Stimulated activated naive CD8-positive, alpha-beta T cell treated with anti-CD3 and anti-CD28 coated beads, Interleukin-15, Interleukin-2, amounts not matched to agents 100 ng/mL and 50 ng/mL, for 24 hours (primary cell): ENCODE measurements around the gene ROBO1.

Experiments
- H3K27ac Mint-ChIP-seq: one replicate; pipeline ENCODE4 v1.8.0; 2021; ENCODE audit warnings: mild to moderate bottlenecking, mixed read lengths
- H3K27me3 Mint-ChIP-seq: one replicate; pipeline ENCODE4 v1.8.0; 2021; ENCODE audit warnings: mixed read lengths
- H3K36me3 Mint-ChIP-seq: one replicate; pipeline ENCODE4 v1.8.0; 2021; ENCODE audit warnings: low read depth, mixed read lengths
- H3K4me1 Mint-ChIP-seq: one replicate; pipeline ENCODE4 v1.8.0; 2021; ENCODE audit warnings: low read depth, mixed read lengths
- H3K4me3 Mint-ChIP-seq: one replicate; pipeline ENCODE4 v1.8.0; 2021; ENCODE audit warnings: mild to moderate bottlenecking, mixed read lengths
- H3K9me3 Mint-ChIP-seq: one replicate; pipeline ENCODE4 v1.8.0; 2021; ENCODE audit warnings: mixed read lengths

Gene ROBO1

GRCh38 chr3:79233431-79234060 is 534.3 kb downstream of the ROBO1 start:
- no peaks in the 10 kb centered on the region for H3K27me3 Mint-ChIP-seq
- H3K9me3 Mint-ChIP-seq, result peaks cover 12% of the 10 kb centered on the region
- H3K27ac Mint-ChIP-seq, result no peak overlapping the region
- H3K4me1 Mint-ChIP-seq, result no peaks in the 10 kb centered on the region
- H3K36me3 Mint-ChIP-seq, result no peaks in the 10 kb centered on the region
- no peak overlapping the region for H3K4me3 Mint-ChIP-seq

GRCh38 chr3:79230266-79230665 is 537.5 kb downstream of the ROBO1 start:
- H3K27me3 Mint-ChIP-seq, result no peaks in the 10 kb centered on the region
- peaks cover 18% of the 10 kb centered on the region for H3K9me3 Mint-ChIP-seq
- H3K4me3 Mint-ChIP-seq, result no peak overlapping the region
- no peaks in the 10 kb centered on the region for H3K36me3 Mint-ChIP-seq
- no peak overlapping the region for H3K27ac Mint-ChIP-seq
- no peaks in the 10 kb centered on the region for H3K4me1 Mint-ChIP-seq

- H3K9me3 Mint-ChIP-seq, result peaks cover 5% of the 10 kb centered on the region
Measured at GRCh38 chr3:79217096-79217495, 550.7 kb downstream of the ROBO1 start.

GRCh38 chr3:79215286-79215685 is 552.5 kb downstream of the ROBO1 start:
- H3K27me3 Mint-ChIP-seq, result no peaks in the 10 kb centered on the region
- H3K27ac Mint-ChIP-seq, result no peak overlapping the region
- H3K4me1 Mint-ChIP-seq, result no peaks in the 10 kb centered on the region
- no peaks in the 10 kb centered on the region for H3K9me3 Mint-ChIP-seq
- no peak overlapping the region for H3K4me3 Mint-ChIP-seq
- no peaks in the 10 kb centered on the region for H3K36me3 Mint-ChIP-seq

More at GRCh38 chr3:79217096-79217495, 550.7 kb downstream of the ROBO1 start:
- H3K4me1 Mint-ChIP-seq, result no peaks in the 10 kb centered on the region
- H3K4me3 Mint-ChIP-seq, result no peak overlapping the region
- H3K27ac Mint-ChIP-seq, result no peak overlapping the region
- H3K36me3 Mint-ChIP-seq, result no peaks in the 10 kb centered on the region
- no peaks in the 10 kb centered on the region for H3K27me3 Mint-ChIP-seq

- no peaks in the 10 kb centered on the region for H3K27me3 Mint-ChIP-seq
- H3K9me3 Mint-ChIP-seq, result peaks cover 9% of the 10 kb centered on the region
- no peak overlapping the region for H3K27ac Mint-ChIP-seq
- no peak overlapping the region for H3K4me3 Mint-ChIP-seq
- H3K36me3 Mint-ChIP-seq, result no peaks in the 10 kb centered on the region
- no peaks in the 10 kb centered on the region for H3K4me1 Mint-ChIP-seq
Measured at GRCh38 chr3:79211586-79212359, 556.0 kb downstream of the ROBO1 start.

GRCh38 chr3:79204351-79204750 is 563.4 kb downstream of the ROBO1 start:
- Mint-ChIP-seq H3K27ac (no peak overlapping the region), H3K4me1 (no peaks in the 10 kb centered on the region), H3K4me3 (no peak overlapping the region), H3K27me3 (no peaks in the 10 kb centered on the region), H3K9me3 (peaks cover 11% of the 10 kb centered on the region), H3K36me3 (no peaks in the 10 kb centered on the region)

GRCh38 chr3:79203144-79203519 is 564.7 kb downstream of the ROBO1 start:
- Mint-ChIP-seq H3K4me1 (no peaks in the 10 kb centered on the region), H3K9me3 (peaks cover 7% of the 10 kb centered on the region), H3K27me3 (no peaks in the 10 kb centered on the region), H3K27ac (no peak overlapping the region), H3K4me3 (no peak overlapping the region), H3K36me3 (no peaks in the 10 kb centered on the region)

GRCh38 chr3:79202471-79203143 is 565.2 kb downstream of the ROBO1 start:
- Mint-ChIP-seq H3K36me3 (no peaks in the 10 kb centered on the region), H3K4me3 (no peak overlapping the region), H3K4me1 (no peaks in the 10 kb centered on the region), H3K9me3 (peaks cover 7% of the 10 kb centered on the region), H3K27me3 (no peaks in the 10 kb centered on the region), H3K27ac (no peak overlapping the region)

GRCh38 chr3:79200456-79200855 is 567.3 kb downstream of the ROBO1 start:
- no peaks in the 10 kb centered on the region for H3K36me3 Mint-ChIP-seq
- no peak overlapping the region for H3K27ac Mint-ChIP-seq
- H3K9me3 Mint-ChIP-seq, result peaks cover 12% of the 10 kb centered on the region
- H3K4me1 Mint-ChIP-seq, result no peaks in the 10 kb centered on the region
- H3K4me3 Mint-ChIP-seq, result no peak overlapping the region
- no peaks in the 10 kb centered on the region for H3K27me3 Mint-ChIP-seq

GRCh38 chr3:79199966-79200365 is 567.8 kb downstream of the ROBO1 start:
- no peak overlapping the region for H3K27ac Mint-ChIP-seq
- H3K4me3 Mint-ChIP-seq, result no peak overlapping the region
- no peaks in the 10 kb centered on the region for H3K27me3 Mint-ChIP-seq
- H3K36me3 Mint-ChIP-seq, result no peaks in the 10 kb centered on the region
- no peaks in the 10 kb centered on the region for H3K4me1 Mint-ChIP-seq
- peaks cover 12% of the 10 kb centered on the region for H3K9me3 Mint-ChIP-seq

- H3K9me3 Mint-ChIP-seq, result peaks cover 4% of the 10 kb centered on the region
- H3K4me1 Mint-ChIP-seq, result no peaks in the 10 kb centered on the region
- H3K36me3 Mint-ChIP-seq, result no peaks in the 10 kb centered on the region
- no peak overlapping the region for H3K27ac Mint-ChIP-seq
- no peak overlapping the region for H3K4me3 Mint-ChIP-seq
- no peaks in the 10 kb centered on the region for H3K27me3 Mint-ChIP-seq
Measured at GRCh38 chr3:79187426-79187825, 580.4 kb downstream of the ROBO1 start.

- Mint-ChIP-seq H3K4me3 (no peak overlapping the region), H3K36me3 (no peaks in the 10 kb centered on the region), H3K4me1 (no peaks in the 10 kb centered on the region), H3K27me3 (no peaks in the 10 kb centered on the region), H3K9me3 (no peaks in the 10 kb centered on the region), H3K27ac (no peak overlapping the region)
Measured at GRCh38 chr3:79184251-79184650, 583.5 kb downstream of the ROBO1 start.

- H3K27me3 Mint-ChIP-seq, result no peaks in the 10 kb centered on the region
- no peaks in the 10 kb centered on the region for H3K4me1 Mint-ChIP-seq
- H3K9me3 Mint-ChIP-seq, result no peaks in the 10 kb centered on the region
- H3K27ac Mint-ChIP-seq, result no peak overlapping the region
- no peaks in the 10 kb centered on the region for H3K36me3 Mint-ChIP-seq
- no peak overlapping the region for H3K4me3 Mint-ChIP-seq
Measured at GRCh38 chr3:79183496-79183895, 584.3 kb downstream of the ROBO1 start.

GRCh38 chr3:79178471-79179180 is 589.2 kb downstream of the ROBO1 start:
- no peaks in the 10 kb centered on the region for H3K36me3 Mint-ChIP-seq
- no peak overlapping the region for H3K4me3 Mint-ChIP-seq
- H3K4me1 Mint-ChIP-seq, result no peaks in the 10 kb centered on the region
- no peak overlapping the region for H3K27ac Mint-ChIP-seq
- H3K27me3 Mint-ChIP-seq, result no peaks in the 10 kb centered on the region
- no peaks in the 10 kb centered on the region for H3K9me3 Mint-ChIP-seq

- H3K27me3 Mint-ChIP-seq, result no peaks in the 10 kb centered on the region
- no peaks in the 10 kb centered on the region for H3K4me1 Mint-ChIP-seq
- no peaks in the 10 kb centered on the region for H3K36me3 Mint-ChIP-seq
- H3K4me3 Mint-ChIP-seq, result no peak overlapping the region
- H3K27ac Mint-ChIP-seq, result no peak overlapping the region
- H3K9me3 Mint-ChIP-seq, result no peaks in the 10 kb centered on the region
Measured at GRCh38 chr3:79175870-79176269, 591.9 kb downstream of the ROBO1 start.
